SK-N-SH (cell line): ENCODE data around the gene OR10J1. TPM values are rescaled to one million over a fixed set of nuclear protein-coding genes. Genes with fewer than 3 reads are reported as not detected.

Experiments
- CTCF ChIA-PET: fragments of 300-600, 350-600 bp; formaldehyde crosslinking; extraction: SDS; loops from one replicate; lab custom pipeline; 2021; lab: Yijun Ruan, JAX
- POLR2A ChIA-PET: fragments of 350-600 bp; sonication (Branson Sonifier 250); formaldehyde crosslinking; extraction: SDS; loops from one replicate; lab custom pipeline; 2020; ENCODE audit warnings: antibody characterized with exemption, inconsistent platforms; lab: Yijun Ruan, JAX
- DNase-seq: peaks from one replicate; pipeline ENCODE4 v3.0.0; 2012
- H2AFZ ChIP-seq: fragments of 200-600 bp; sonication (generic); 2 replicates; pipeline ENCODE4 v1.8.1; 2016; ENCODE audit warnings: antibody characterized with exemption, mild to moderate bottlenecking, low read depth
- H3F3A ChIP-seq: fragments of 200-600 bp; sonication (generic); replicated peaks from 2 replicates; pipeline ENCODE3; 2016; ENCODE audit warnings: antibody characterized with exemption, mild to moderate bottlenecking; ENCODE audit not compliant: insufficient read depth
- H3K27ac ChIP-seq, 2 experiments: fragments of 200-500 bp in 1 of 2; fragments of 200-600 bp in 1 of 2; sonication (Bioruptor generic) in 1 of 2; sonication (generic), shearing (Covaris generic) in 1 of 2; 2 replicates each; pipeline versions ENCODE4 v1.5.1 to v1.6.1; 2014 to 2016; ENCODE audit warnings: low read depth in 2 of 2, inconsistent platforms in 1 of 2, low read length in 1 of 2, mild to moderate bottlenecking in 1 of 2, mixed read lengths in 1 of 2
- H3K27me3 ChIP-seq: fragments of 200-600 bp; sonication (generic), shearing (Covaris generic); 2 replicates; pipeline ENCODE4 v1.6.1; 2016; ENCODE audit warnings: mixed run types; ENCODE audit not compliant: insufficient read depth
- H3K36me3 ChIP-seq, 2 experiments: fragments of 200-500 bp in 1 of 2; fragments of 200-600 bp in 1 of 2; sonication (Bioruptor generic) in 1 of 2; sonication (generic) in 1 of 2; replicated peaks in 1 of 2; 2 replicates each; pipeline versions ENCODE3 to v1.5.1; 2014 to 2016; ENCODE audit warnings: low read length in 1 of 2, mild to moderate bottlenecking in 1 of 2; ENCODE audit not compliant: insufficient read depth in 2 of 2, control insufficient read depth in 1 of 2
- H3K4me1 ChIP-seq, 2 experiments: fragments of 200-500 bp in 1 of 2; fragments of 200-600 bp in 1 of 2; sonication (Bioruptor generic) in 1 of 2; sonication (generic), shearing (Covaris generic) in 1 of 2; 2 replicates each; pipeline versions ENCODE4 v1.5.1 to v1.6.1; 2014 to 2016; ENCODE audit warnings: low read depth in 1 of 2, low read length in 1 of 2, mixed run types in 1 of 2; ENCODE audit not compliant: insufficient read depth in 2 of 2, control insufficient read depth in 1 of 2
- H3K4me2 ChIP-seq: fragments of 200-600 bp; sonication (generic), shearing (Covaris generic); 2 replicates; pipeline ENCODE4 v1.6.1; 2017; ENCODE audit warnings: mixed run types
- H3K4me3 ChIP-seq, 2 experiments: fragments of 200-500 bp in 1 of 2; fragments of 200-600 bp in 1 of 2; sonication (Bioruptor generic) in 1 of 2; sonication (generic), shearing (Covaris generic) in 1 of 2; 2 replicates each; pipeline versions ENCODE4 v1.5.1 to v1.8.1; 2014 to 2016; ENCODE audit warnings: low read depth in 2 of 2, inconsistent platforms in 1 of 2, low read length in 1 of 2, mild to moderate bottlenecking in 1 of 2, mixed read lengths in 1 of 2, moderate library complexity in 1 of 2
- H3K79me2 ChIP-seq: fragments of 200-600 bp; sonication (generic); 2 replicates; pipeline ENCODE4 v1.8.1; 2017; ENCODE audit warnings: mild to moderate bottlenecking; ENCODE audit not compliant: insufficient read depth
- H3K9ac ChIP-seq: fragments of 200-600 bp; sonication (generic); 2 replicates; pipeline ENCODE4 v1.6.1; 2017; ENCODE audit warnings: mixed run types
- H3K9me2 ChIP-seq: fragments of 200-600 bp; sonication (generic); 2 replicates; pipeline ENCODE4 v1.6.1; 2017; ENCODE audit warnings: mixed run types
- H3K9me3 ChIP-seq: fragments of 200-600 bp; sonication (generic); 2 replicates; pipeline ENCODE4 v1.6.1; 2017; ENCODE audit warnings: mixed run types, mild to moderate bottlenecking, moderate library complexity
- H4K20me1 ChIP-seq: fragments of 200-600 bp; sonication (generic); 2 replicates; pipeline ENCODE4 v1.6.1; 2017; ENCODE audit warnings: mild to moderate bottlenecking, mixed run types; ENCODE audit not compliant: insufficient read depth
- ELF1 ChIP-seq: IDR thresholded peaks from 2 replicates; pipeline ENCODE4 v1.4.0; 2012
- EZH2phosphoT487 ChIP-seq: fragments of 200-600 bp; sonication (generic); IDR thresholded peaks from 2 replicates; pipeline ENCODE4 v1.6.1; 2017; ENCODE audit warnings: low read depth, mixed run types, mild to moderate bottlenecking, antibody characterized with exemption, moderate library complexity, borderline replicate concordance
- FOSL2 ChIP-seq: IDR thresholded peaks from 2 replicates; pipeline ENCODE4 v1.4.0; 2012; ENCODE audit warnings: low read depth, mild to moderate bottlenecking, moderate library complexity, borderline replicate concordance
- GATA2 ChIP-seq: sonication (generic); formaldehyde crosslinking; IDR thresholded peaks from 2 replicates; pipeline ENCODE4 v1.5.0; 2020; ENCODE audit warnings: mild to moderate bottlenecking, missing genetic modification reagents
- POLR2AphosphoS5 ChIP-seq: IDR thresholded peaks from 2 replicates; pipeline ENCODE4 v1.6.1; 2012; ENCODE audit warnings: low read depth, low read length
- RCOR1 ChIP-seq: fragments of 150-350 bp; IDR thresholded peaks from 2 replicates; pipeline ENCODE4 v1.6.1; 2017; ENCODE audit warnings: antibody characterized with exemption, low read length
- RFX5 ChIP-seq: IDR thresholded peaks from 2 replicates; pipeline ENCODE4 v1.6.1; 2012; ENCODE audit warnings: mild to moderate bottlenecking, improper control_type of control experiment, low read length
- SIN3A ChIP-seq: IDR thresholded peaks from 2 replicates; pipeline ENCODE4 v1.6.1; 2012; ENCODE audit warnings: low read depth, mild to moderate bottlenecking, low read length, moderate library complexity, borderline replicate concordance
- SMC3 ChIP-seq: IDR thresholded peaks from 2 replicates; pipeline ENCODE4 v1.6.1; 2012; ENCODE audit warnings: low read depth, low read length, improper control_type of control experiment
- TCF12 ChIP-seq: IDR thresholded peaks from 2 replicates; pipeline ENCODE4 v1.4.0; 2012
- WGBS: methylation state at CpG from one replicate; pipeline ENCODE4 v1.1.6; 2017; ENCODE audit warnings: low lambda C conversion rate; 5-methylcytosine and 5-hydroxymethylcytosine counted together
- polyA plus RNA-seq, 3 experiments: library from polyadenylated mRNA; depleted of rRNA; stranded (reverse); fragments of >200 nt; gene quantifications; 2 replicates each; pipeline ENCODE4 v1.2.3, GENCODE V29; 2012
- TF ChIP-seq, protein P1 (sequence below): IDR thresholded peaks from 2 replicates; pipeline ENCODE4; 2012
- TF ChIP-seq, protein P2 (sequence below): IDR thresholded peaks from 2 replicates; pipeline ENCODE4 v1.4.0; 2012; ENCODE audit warnings: low read depth, borderline replicate concordance
- TF ChIP-seq, protein P3 (sequence below): fragments of 200-600 bp; sonication (generic); IDR thresholded peaks from 2 replicates; pipeline ENCODE4 v1.6.1; 2017; ENCODE audit warnings: antibody characterized with exemption, mild to moderate bottlenecking, moderate library complexity
- TF ChIP-seq, protein P4 (sequence below): IDR thresholded peaks from 2 replicates; pipeline ENCODE4 v1.6.1; 2012; ENCODE audit warnings: mild to moderate bottlenecking, low read depth, low read length, moderate library complexity

OR10J1 gene, protein sequence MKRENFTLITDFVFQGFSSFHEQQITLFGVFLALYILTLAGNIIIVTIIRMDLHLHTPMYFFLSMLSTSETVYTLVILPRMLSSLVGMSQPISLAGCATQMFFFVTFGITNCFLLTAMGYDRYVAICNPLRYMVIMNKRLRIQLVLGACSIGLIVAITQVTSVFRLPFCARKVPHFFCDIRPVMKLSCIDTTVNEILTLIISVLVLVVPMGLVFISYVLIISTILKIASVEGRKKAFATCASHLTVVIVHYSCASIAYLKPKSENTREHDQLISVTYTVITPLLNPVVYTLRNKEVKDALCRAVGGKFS
- not detected in 2 replicates for polyA plus RNA-seq (2012; rRNA removed)
- not detected in 2 replicates for polyA plus RNA-seq (2012; cell fraction: cytosol; rRNA removed)
- polyA plus RNA-seq (2012; cell fraction: nucleus; rRNA removed), result not detected in 2 replicates

DNA sequence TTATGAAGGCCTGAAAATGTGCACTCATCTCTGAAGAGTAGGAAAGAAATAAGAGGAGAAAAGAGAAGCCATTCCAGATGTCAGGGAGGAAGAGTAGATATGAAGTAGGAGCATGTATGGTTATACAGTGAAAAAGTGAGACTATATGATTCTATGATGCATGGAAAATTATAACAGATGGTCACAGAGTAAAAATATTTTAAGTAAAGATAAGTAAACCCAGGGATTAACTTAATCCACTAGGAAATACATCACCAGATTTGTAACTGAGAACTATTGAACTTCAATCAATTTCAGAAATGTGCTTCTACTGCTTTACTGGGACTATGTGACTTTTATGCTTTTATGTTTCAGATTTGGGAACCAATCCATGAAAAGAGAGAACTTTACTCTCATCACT lies at the start of gene OR10J1:
Gene OR10J1, plus strand, starts transcription at position 301 of the 400 bp plus-strand sequence. Its CDS starts 70 bp downstream, at position 371.
- Histone ChIP-seq H3F3A (no peaks in the 10 kb centered on the region), H3K4me2 (no peak within 1 kb of the TSS), H4K20me1 (no peaks in the 10 kb centered on the region), H3K4me3 (no peak within 1 kb of the TSS), H2AFZ (0 out of 2 replicates have a peak within 1 kb of the TSS, but pooled peaks have one; percentile 6), H3K9ac (no peak within 1 kb of the TSS), H3K9me3 (no peaks in the 10 kb centered on the region), H3K36me3 (no peaks in the 10 kb centered on the region), H3K27ac (no peak within 1 kb of the TSS), H3K79me2 (no peaks in the 10 kb centered on the region), H3K4me1 (no peaks in the 10 kb centered on the region), H3K9me2 (no peaks in the 10 kb centered on the region), H3K27me3 (no peaks in the 10 kb centered on the region)
- POLR2A ChIA-PET, result no interaction called here
- DNase-seq, result no peak
- CTCF ChIA-PET, result no interaction called here
- TF ChIP-seq, protein P1, sequence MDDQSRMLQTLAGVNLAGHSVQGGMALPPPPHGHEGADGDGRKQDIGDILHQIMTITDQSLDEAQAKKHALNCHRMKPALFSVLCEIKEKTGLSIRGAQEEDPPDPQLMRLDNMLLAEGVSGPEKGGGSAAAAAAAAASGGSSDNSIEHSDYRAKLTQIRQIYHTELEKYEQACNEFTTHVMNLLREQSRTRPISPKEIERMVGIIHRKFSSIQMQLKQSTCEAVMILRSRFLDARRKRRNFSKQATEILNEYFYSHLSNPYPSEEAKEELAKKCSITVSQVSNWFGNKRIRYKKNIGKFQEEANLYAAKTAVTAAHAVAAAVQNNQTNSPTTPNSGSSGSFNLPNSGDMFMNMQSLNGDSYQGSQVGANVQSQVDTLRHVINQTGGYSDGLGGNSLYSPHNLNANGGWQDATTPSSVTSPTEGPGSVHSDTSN, result no peak
- TF ChIP-seq GATA2 (no peak), ELF1 (no peak), SMC3 (no peak), RFX5 (no peak), SIN3A (no peak), EZH2phosphoT487 (no peak), TCF12 (no peak), POLR2AphosphoS5 (no peak), FOSL2 (no peak)
- TF ChIP-seq, protein P2, sequence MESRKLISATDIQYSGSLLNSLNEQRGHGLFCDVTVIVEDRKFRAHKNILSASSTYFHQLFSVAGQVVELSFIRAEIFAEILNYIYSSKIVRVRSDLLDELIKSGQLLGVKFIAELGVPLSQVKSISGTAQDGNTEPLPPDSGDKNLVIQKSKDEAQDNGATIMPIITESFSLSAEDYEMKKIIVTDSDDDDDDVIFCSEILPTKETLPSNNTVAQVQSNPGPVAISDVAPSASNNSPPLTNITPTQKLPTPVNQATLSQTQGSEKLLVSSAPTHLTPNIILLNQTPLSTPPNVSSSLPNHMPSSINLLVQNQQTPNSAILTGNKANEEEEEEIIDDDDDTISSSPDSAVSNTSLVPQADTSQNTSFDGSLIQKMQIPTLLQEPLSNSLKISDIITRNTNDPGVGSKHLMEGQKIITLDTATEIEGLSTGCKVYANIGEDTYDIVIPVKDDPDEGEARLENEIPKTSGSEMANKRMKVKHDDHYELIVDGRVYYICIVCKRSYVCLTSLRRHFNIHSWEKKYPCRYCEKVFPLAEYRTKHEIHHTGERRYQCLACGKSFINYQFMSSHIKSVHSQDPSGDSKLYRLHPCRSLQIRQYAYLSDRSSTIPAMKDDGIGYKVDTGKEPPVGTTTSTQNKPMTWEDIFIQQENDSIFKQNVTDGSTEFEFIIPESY, result no peak

DNA sequence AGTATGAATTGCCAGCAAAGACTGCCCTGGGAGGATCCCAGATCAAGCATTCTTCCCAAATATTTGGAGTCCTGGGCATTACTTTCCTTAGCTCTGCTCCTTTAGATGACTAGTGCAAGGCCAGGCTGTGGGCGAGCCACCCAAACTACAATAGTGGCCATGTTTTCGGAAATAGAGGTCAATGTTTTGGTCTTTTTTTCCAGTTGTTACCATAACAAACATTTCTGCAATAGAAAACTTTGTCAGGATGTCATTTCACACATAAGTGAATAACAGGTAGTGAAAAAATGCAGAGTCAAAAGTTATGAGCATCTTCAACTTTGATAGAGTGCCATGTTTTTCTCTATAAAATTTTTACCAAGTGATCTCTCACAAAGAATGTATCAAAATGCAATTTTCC lies 32.7 kb upstream of the OR10J1 start:
- Histone ChIP-seq H3F3A (no peaks in the 10 kb centered on the region), H3K27me3 (no peaks in the 10 kb centered on the region), H3K4me1 (no peaks in the 10 kb centered on the region), H3K9me2 (no peaks in the 10 kb centered on the region), H3K36me3 (no peaks in the 10 kb centered on the region), H3K27ac (no peak overlapping the region), H3K4me3 (no peak overlapping the region), H3K4me2 (no peak overlapping the region), H4K20me1 (no peaks in the 10 kb centered on the region), H3K79me2 (no peaks in the 10 kb centered on the region), H3K9me3 (no peaks in the 10 kb centered on the region), H2AFZ (no peak overlapping the region), H3K9ac (no peak overlapping the region)
- POLR2A ChIA-PET, result no interaction called here
- no peak for DNase-seq
- CTCF ChIA-PET, result no interaction called here
- 14% methylated on average over 2 of the region's 2 CpGs for WGBS
- TF ChIP-seq RCOR1, result no peak
- TF ChIP-seq FOSL2, result no peak
- TF ChIP-seq, protein P3, sequence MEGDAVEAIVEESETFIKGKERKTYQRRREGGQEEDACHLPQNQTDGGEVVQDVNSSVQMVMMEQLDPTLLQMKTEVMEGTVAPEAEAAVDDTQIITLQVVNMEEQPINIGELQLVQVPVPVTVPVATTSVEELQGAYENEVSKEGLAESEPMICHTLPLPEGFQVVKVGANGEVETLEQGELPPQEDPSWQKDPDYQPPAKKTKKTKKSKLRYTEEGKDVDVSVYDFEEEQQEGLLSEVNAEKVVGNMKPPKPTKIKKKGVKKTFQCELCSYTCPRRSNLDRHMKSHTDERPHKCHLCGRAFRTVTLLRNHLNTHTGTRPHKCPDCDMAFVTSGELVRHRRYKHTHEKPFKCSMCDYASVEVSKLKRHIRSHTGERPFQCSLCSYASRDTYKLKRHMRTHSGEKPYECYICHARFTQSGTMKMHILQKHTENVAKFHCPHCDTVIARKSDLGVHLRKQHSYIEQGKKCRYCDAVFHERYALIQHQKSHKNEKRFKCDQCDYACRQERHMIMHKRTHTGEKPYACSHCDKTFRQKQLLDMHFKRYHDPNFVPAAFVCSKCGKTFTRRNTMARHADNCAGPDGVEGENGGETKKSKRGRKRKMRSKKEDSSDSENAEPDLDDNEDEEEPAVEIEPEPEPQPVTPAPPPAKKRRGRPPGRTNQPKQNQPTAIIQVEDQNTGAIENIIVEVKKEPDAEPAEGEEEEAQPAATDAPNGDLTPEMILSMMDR, result no peak
- TF ChIP-seq, protein P4, sequence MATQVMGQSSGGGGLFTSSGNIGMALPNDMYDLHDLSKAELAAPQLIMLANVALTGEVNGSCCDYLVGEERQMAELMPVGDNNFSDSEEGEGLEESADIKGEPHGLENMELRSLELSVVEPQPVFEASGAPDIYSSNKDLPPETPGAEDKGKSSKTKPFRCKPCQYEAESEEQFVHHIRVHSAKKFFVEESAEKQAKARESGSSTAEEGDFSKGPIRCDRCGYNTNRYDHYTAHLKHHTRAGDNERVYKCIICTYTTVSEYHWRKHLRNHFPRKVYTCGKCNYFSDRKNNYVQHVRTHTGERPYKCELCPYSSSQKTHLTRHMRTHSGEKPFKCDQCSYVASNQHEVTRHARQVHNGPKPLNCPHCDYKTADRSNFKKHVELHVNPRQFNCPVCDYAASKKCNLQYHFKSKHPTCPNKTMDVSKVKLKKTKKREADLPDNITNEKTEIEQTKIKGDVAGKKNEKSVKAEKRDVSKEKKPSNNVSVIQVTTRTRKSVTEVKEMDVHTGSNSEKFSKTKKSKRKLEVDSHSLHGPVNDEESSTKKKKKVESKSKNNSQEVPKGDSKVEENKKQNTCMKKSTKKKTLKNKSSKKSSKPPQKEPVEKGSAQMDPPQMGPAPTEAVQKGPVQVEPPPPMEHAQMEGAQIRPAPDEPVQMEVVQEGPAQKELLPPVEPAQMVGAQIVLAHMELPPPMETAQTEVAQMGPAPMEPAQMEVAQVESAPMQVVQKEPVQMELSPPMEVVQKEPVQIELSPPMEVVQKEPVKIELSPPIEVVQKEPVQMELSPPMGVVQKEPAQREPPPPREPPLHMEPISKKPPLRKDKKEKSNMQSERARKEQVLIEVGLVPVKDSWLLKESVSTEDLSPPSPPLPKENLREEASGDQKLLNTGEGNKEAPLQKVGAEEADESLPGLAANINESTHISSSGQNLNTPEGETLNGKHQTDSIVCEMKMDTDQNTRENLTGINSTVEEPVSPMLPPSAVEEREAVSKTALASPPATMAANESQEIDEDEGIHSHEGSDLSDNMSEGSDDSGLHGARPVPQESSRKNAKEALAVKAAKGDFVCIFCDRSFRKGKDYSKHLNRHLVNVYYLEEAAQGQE, result no peak
